ENCODE data around the gene SLC10A7.

GRCh38 chr4:146567396-146567795, 45.7 kb upstream of the SLC10A7 start:
- TF ChIP-seq CTCF (IDR thresholded peaks at IDR 0.05) (no peak), POLR2A (IDR thresholded peaks at IDR 0.05) (no peak), POLR2AphosphoS5 (IDR thresholded peaks at IDR 0.05) (no peak), EP300 (IDR thresholded peaks at IDR 0.05) (no peak)
